GM21786 (cell line): Measurements from ENCODE around the gene NCK2.
A peak's percentile ranks its signal among the peaks of the same experiment; 100 is the strongest.

ENCODE experiments used
- ATAC-seq: cut with Tn5 transposase; IDR thresholded peaks from one replicate; pipeline ENCODE4 v1.9.1; 2021; ENCODE audit not compliant: unreplicated experiment

Gene NCK2

DNA sequence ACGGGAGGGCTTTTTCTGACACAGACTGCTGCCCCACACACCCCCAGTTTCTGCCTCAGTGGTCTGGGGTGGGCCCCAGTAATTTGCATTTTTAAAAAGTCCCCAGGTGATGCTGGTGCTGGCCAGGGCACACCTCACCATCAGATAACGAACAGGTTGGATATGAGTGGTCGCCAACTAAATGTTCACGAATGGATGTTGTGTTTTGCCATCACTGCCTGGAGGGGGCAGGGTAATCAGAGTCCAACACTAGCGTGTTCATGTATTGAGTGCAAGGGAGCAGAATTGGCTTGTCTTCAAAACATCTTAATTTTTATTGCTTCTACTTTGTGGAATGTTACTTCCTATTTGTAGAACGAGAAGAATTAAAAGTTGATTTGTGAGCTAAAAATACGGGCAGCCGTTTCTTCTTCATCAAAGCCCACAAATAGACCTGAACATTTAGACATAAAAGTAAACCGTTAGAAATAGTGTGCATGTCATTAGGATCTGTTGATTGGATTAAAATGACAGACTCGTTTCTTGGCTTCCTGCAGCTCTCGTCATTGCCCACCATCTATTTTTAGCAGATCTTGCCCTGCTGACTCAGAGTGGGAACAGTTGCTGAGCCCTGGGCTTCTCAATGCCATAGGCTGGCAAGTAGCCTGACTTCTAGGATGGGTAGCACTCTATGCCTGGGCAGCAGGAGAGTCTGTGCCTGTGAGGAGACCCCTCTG is 45.2 kb downstream of the NCK2 start:
- peak; percentile 71 for ATAC-seq

DNA sequence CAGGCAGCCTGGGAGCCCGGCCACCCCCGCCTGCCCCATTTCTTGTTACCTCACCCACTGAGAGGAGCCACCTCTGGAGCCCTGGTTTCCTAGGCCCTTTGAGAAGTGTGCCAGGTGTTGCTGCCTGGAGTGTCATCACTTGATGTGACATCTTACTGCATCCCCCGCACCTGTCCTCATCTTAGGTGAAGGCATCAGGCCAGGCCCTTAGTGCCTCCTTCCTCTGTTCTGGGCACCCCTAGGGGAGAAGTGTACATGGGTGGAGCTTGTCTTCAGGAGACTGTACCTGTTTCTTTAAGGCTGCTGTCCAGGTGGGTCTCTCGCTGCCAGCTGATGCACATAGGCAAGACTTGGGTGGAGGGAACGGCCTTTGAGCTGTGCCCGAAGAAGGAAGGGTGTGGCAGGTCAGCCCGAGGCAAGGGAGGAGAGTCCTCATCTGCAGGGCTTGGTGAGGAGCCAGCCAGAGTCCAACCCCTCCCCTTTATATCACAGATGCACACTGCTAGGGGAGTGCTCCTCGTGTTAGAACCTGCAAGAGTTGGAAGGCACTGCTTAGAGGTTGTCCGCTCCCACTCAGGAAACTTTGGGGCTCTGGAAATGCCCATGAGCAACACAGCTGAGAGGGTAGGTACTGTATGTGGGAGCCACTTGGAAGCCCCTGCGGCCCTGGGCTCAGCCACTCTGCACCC is 45.9 kb downstream of the NCK2 start:
- peak; percentile 22 for ATAC-seq

DNA sequence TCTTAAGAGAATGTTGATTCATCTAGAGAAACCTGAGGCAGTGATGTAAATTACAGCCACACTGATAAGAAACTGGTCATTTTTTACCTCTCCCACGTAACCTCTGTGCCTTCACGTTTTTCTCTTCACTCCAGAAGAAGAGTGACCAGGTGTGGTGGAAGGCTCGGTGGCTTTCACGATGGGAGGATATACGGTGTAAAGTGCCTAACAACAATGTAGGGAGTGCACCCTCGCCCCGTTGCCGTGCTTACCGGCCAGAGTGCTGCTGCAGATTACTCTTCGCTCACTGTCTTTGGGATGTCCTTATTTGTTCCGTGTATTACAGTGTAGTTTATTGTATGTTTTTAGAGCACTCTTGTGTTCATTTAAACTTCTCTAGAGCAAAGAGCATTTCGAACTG is 46.5 kb downstream of the NCK2 start:
- no peak for ATAC-seq

DNA sequence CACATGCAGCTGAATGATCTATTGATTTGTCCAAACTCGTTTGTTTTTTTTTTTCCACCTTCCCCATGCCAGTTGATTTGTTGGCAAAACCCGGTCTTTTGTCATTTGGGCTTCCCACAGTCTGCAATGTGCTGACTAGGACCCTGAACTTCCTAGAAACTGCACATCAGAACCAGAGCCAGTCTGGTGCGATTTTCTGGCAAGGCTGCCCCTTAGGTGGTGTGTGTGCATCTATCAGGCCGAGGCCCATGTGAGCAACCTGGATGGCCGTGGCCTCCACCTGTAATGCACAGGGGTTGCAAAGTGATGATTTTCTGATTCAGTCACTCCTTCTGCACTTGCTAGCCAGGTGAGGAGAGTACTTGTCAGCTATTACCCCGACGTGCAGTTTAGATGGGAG is 47.8 kb downstream of the NCK2 start:
- ATAC-seq = no peak

DNA sequence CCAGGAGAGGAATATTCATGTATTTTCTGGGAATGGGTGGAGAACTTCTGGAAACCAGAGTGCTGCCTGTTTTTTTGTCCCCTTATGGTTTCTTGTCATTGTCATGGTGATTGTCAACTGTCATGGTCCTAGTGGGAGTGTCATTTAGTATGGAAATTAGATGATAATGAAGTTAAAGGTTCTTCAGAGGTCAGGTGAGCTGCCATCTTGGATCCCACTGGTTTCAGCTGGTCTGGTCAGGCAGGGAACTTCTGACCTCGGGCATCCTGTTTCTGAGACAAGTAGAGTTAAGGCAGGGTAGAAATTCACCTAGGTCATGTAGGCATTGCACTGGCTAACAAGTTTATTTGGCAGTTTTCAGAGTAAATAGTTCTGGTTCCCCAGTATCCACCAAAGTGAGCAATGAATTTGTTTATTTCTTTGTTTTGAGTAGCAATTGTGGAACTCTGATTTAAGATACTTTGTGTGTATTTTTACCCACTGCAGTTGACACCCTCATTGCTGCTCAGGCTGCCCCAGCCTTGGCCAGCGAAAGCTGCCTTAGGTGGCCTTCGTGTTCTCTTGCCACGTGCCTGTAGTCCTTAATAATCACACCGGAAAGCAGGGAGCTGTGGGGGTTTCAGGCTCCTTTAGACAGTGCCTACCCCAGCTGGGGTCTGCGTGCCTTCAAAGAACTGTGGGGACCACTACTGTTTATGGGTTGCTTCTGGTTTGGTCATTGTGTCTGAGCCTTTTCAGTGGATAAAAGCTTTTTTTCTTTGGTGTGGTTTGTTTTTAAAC is 48.7 kb downstream of the NCK2 start:
- ATAC-seq = no peak

DNA sequence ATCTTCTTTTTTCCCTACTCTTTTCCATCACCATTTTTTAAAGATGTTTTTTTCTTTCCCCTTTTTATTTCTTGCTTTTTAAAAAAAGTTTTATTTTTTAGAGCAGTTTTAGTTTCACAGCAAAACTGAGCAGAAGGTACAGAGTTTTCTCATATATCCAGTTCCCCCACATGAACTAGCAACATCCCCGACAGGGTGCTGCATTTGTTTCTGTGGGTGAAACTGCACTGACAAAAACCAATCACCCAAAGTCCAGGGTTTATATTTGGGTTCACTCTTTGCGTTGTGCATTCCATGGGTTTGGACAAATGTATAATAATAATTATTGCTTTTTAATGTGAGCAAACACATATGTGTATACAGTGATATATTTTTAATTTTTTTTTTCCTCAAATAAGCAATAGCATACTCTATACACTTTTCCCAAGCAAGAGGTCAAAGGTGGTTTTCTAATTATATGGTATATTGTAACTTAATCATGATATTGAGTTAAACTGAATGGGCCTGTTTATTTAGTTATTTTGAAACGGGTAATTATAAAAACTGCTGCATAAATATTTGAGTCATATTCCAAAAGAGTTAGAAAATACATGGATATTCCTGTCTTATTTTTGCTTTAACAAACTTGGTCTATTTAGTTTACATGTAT is 50.3 kb downstream of the NCK2 start:
- ATAC-seq = no peak

DNA sequence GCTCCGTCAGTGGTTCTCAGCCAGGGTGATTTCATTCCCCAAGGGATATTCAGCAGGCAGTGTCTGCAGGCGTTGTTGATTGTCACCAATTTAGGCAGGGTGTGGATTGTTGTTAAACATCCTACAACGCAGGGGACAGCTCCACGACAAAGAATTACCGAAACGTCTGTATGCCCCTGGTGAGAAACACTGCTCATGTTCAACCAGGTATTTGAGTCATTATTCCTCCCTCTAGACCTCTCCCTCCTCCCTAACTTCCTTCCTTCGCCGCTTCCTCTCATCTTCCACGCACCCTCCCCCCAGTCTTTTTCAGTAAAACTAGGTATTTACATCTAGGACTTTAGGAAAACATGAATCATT is 50.8 kb downstream of the NCK2 start:
- no peak for ATAC-seq

DNA sequence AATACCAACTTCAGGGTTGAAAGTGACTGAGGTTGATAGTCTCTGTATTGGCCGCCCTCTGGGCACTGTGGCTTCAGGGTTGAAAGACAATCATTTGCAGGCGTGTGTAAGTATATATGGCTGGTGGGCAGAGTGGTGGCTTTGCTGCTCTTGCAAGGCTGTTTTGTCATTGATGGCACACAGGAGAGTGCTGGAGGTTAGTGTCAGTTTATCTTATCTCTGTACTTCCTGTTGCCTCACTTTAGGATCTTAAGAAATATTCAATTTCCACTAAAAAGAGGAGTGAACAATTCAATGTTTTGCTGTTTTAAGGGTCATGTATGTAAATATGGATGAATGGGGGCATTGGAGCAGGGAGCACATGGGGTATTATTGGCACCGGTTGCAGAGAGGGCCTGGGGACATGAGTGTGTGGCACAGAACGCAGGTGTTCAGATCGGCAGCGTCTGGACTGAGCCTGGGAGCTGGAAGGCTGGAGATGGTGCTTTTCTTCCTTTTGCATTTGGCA is 51.5 kb downstream of the NCK2 start:
- ATAC-seq = peak; percentile 18

DNA sequence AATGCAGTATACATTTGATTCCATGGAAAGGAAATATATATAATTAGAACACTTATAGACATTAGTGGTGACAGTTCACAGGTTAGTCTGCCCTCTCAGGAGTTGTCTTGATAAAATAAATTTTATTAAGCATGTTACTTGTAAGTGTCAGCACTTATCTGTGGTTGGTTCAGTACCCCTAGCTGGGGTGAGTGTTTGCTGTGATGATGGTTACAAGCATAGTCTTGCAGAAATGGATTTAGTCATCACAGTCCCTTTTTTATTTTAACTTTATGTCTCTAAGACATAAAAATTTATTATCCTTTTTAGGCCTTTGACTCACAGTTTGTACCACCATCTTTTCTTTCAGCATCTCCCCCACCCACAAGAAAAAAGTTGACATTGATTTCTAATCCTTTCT is 52.1 kb downstream of the NCK2 start:
- ATAC-seq = no peak

DNA sequence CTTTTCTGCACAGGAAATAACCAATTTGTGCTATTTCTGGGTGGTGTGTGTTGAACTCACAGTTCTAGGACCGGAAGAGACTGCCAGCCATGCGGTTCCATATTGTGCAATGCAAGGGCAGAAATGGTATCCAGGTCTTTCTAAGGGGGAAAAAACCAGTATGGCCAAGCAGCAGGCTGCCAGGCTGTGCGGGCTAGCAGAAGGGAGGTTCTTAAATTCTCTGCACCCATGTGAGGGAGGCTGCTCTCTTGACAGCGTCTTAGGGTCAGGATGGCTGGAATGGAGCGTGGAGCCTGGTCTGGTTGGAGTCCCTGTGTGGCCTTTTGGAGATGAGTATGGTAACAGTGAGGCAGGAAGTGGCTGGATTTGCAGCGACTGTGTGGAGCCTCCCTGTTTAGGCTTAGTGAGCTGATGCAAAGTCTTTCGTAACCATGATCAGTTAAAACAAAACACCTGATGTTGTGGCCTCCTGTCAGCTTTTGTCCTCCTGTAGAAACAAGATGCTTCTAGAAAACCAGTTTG is 52.6 kb downstream of the NCK2 start:
- peak; percentile 49 for ATAC-seq

DNA sequence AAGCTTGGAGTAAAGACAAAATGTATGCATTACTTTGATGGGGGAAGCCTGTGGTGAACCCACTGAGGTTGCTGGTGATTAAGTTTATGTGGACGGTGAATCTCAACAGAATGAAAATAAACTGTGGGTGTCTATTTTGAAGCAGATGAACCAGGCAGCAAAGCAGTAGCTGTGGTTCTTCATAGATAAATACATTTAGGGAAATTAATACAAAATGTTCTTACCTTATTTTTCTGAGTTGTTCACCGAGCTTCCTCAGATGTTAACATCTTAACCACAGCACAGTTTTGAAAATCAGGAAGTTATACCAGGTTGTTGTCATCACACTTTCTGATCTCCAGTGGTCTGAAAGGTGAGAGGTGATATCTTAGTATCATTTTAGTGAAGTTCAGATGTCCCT is 53.9 kb downstream of the NCK2 start:
- ATAC-seq = no peak

DNA sequence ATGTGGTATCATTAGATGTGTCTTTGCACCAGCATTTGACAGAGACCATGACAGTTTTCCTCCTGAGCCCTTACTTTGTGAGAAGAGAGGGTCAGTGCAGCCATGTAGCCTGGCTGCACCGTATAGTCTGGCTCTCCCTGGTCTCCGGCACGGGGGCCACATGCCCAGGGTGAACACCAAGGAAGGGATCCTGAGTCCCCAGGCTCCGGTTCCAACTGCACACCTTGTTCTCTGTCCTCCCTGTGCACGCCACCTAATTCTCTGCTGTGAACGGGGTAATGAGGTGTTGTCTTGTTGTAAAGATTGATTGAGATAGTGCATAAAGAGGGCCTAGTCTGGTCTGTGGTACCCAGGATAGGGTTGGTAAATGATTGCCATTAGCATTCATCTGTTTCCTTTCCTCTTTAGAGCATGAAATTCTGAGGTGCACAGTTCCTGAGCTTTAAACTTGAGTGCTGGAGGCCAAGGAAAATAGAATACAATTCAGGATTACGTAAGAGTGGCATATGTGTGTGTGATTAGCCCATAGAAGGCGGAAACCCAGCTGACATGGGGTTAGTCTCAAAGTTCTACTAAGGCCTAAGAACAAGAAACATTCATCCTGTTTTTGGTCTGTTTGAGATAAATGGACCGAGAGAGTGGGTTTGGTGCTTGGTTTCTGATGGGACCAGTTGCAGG is 55.5 kb downstream of the NCK2 start:
- no peak for ATAC-seq

DNA sequence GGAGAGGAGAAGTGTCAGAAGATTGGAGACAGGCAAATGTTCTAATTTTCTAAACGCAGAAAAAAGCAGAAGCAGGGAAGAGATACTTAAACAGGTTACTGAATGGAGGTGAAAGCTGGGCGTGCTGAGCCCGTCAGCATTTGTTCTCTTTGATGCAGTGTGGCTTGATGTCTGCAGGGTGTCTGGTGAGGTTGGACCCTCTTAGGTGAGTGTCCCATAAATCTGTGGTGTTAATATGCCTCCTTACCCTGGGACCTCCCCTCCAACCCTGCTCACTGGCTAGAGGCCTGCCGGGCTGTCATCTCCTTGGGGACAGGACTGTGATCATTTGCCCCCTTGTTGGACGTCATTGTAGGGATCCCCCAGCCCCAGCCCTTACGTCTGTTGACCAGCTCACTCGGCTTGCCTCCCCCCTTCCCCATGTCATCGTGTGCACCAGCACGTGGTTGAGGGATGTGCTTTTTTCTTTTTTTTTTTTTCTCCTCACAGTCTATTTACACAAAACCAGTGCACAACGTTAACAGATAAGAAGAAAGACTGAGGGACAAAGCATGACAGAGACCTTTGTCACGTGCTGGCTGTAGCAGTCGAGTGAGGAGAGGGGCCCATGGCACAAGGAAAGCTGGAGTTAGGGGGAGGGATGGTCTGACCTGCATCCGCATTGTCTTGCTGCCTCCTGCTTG is 56.4 kb downstream of the NCK2 start:
- ATAC-seq = no peak

DNA sequence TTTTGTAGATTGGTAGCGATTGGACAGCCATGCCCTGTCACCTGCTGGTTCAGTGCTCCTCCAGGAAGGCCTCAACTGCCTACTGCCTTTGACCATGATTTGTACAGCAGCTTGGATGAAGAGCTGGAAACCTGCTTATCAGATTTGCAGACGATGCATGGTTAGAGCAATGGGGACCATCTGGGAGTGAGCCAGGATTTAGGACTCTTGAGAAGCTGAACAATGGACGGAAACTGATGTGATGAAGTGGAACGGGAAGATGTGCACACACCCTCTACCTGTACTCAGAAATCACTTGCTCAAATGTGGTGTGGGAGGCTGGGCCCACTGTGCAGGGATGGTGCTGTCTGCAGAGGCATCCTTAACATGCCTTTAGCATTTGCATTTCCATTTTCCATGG is 57.2 kb downstream of the NCK2 start:
- no peak for ATAC-seq

DNA sequence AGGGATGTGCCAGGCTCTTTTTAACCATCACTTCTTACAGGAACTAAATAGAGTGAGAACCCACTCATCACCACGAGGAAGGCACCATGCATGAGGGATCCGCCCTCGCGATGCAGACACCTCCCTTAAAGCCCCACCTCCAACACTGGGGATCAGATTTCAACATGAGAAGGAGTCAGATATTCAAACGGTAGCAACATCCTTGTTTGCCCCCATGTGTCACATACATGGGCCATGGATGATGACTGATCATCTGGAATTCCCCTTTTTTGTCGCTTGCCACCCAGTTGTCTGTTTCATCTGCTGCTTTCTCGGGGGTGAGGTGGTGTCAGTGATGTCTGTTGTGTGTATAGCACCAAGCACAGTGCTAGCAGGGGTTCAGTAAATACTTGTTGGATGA is 57.9 kb downstream of the NCK2 start:
- peak; percentile 49 for ATAC-seq

DNA sequence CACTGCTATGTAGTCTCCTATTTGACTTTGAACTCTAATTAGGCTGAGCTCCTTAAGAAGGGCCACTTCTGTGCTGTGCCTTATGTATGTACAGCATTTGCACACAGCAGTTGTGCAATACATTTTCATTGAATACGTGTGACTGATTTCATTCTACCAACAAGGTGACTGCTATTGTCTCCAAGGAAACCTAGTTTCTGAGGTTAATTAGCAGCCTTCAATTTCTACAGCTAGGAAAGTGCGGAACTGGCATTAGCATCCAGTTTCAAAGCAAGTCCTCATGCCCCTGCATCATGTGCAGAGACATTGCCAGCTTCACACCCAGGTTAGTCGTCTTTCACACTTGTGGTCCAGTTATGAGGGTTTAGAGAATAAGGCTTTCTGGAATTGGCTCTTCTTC is 58.6 kb downstream of the NCK2 start:
- ATAC-seq = peak; percentile 33

DNA sequence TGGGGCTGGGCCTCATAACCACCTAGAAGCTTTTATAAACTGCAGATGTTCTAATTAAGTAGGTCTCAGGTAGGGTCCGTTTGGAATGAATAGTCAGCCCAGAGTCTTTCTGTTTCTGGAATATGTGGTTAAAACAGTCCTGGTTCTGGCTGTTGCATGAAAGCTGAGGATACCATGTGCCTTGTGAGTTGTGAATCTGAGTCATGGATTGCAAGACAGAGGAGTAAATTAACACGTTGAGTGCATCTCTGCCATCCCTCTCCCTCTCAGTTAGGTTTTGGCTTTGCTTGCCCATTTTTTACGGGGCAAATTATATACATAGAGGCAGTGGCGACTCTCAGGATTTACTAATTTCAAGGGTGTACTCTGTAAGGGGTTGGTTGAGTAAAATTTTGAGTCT is 59.1 kb downstream of the NCK2 start:
- ATAC-seq = no peak

DNA sequence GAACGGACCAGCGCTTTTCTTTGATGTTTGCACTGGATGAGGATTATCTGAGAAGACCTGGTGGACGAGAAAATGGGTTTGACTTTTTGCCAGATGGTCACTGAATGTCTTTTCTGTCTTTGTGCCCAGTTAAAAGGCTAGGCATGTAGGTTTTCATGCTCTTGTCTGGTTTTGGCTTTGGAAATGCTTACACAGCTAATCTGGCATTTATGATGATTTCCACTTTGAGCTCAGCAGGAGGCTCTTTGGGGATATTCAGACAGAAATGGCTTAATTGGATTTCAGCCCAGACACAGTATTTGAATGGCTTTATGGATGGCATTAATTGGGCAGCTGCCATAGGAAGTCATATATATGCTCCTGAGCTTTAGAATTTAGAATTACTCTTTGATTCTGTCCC is 59.6 kb downstream of the NCK2 start:
- ATAC-seq = no peak

DNA sequence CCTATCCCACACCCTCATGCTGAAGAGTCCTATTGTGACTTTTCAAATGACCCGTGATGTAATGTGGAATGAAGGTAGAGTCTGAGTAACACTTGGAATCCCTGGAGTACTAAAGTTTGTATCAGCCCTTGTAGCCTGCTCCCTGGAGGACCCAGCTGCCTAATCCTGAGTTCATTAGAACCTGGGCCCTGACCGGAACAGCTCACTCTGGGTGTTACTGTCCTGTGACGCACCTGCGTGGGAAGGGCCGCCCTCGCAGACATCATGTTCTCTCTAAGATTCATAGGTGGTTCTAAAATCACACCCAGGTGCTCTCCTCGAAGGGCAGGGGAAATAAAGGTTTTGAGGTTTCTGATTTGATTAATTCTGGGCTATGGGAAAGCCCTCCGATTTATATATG is 62.3 kb downstream of the NCK2 start:
- no peak for ATAC-seq

DNA sequence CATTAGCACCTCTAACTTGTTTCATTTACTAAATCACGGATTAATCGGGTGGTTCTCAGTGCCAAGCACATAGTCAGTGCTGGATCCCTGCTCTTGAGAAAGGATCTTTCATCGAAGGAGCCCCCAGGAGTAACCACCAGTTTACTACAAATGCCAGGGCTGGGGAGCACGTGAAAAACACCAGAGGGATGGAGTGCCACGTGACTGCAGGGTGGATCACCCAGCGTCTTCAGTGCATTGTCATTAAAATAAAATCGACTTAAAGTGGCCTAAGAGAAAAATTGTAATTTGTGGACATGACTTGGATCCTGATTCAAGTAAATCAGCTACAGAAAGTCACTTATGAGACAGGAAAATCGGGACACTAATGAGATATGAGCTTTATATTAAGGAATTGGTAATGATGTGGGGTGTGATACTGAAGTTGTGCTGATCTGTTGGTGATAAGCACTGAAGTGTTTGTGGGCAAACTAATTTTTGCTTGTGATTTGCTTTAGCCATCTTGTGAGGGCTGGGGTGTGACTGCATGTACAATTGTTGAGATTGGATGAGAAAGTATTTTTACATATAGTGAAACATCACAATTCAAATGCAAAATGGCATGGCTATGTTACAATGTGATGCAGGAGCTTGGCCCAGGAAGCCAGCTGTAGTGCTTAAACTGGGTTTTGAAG is 63.8 kb downstream of the NCK2 start:
- ATAC-seq = no peak
